Measurements from ENCODE around the gene GALP.
"Not testable (repeated sequence)": the region's sequence is repeated elsewhere in the genome, so short reads cannot be mapped to it uniquely, and the experiment has no call there.

GALP gene

GRCh38 chr19:56189785-56190184 is 14.0 kb downstream of the GALP start:
- Histone ChIP-seq H3K79me2 (ENCODE audit: control insufficient read depth, insufficient read depth, low read length, unreplicated experiment) (no peaks in the 10 kb centered on the region), H3K27ac (ENCODE audit: low read depth, low read length) (no peak overlapping the region), H3K36me3 (ENCODE audit: insufficient read depth, low read length) (no peaks in the 10 kb centered on the region), H2AFZ (ENCODE audit: low read length, unreplicated experiment) (no peak overlapping the region), H3K4me1 (ENCODE audit: control insufficient read depth, insufficient read depth, low read length, unreplicated experiment) (no peaks in the 10 kb centered on the region), H3K4me3 (ENCODE audit: low read depth, low read length) (no peak overlapping the region), H3K27me3 (ENCODE audit: insufficient read depth, low read length) (peaks cover 6% of the 10 kb centered on the region; the same call in 1 of the 2 replicates)

GRCh38 chr19:56191115-56191514 is 15.3 kb downstream of the GALP start:
- H3K27me3 ChIP-seq (ENCODE audit: insufficient read depth, low read length) = peaks cover 6% of the 10 kb centered on the region; the same call in 1 of the 2 replicates
- H3K36me3 ChIP-seq (ENCODE audit: insufficient read depth, low read length) = no peaks in the 10 kb centered on the region
- no peaks in the 10 kb centered on the region for H3K79me2 ChIP-seq (ENCODE audit: control insufficient read depth, insufficient read depth, low read length, unreplicated experiment)
- H3K4me3 ChIP-seq (ENCODE audit: low read depth, low read length) = no peak overlapping the region
- no peak overlapping the region for H3K27ac ChIP-seq (ENCODE audit: low read depth, low read length)
- H2AFZ ChIP-seq (ENCODE audit: low read length, unreplicated experiment) = no peak overlapping the region
- no peaks in the 10 kb centered on the region for H3K4me1 ChIP-seq (ENCODE audit: control insufficient read depth, insufficient read depth, low read length, unreplicated experiment)

GRCh38 chr19:56191711-56192110 is 15.9 kb downstream of the GALP start:
- H3K4me3 ChIP-seq (ENCODE audit: low read depth, low read length) = no peak overlapping the region
- no peaks in the 10 kb centered on the region for H3K36me3 ChIP-seq (ENCODE audit: insufficient read depth, low read length)
- H2AFZ ChIP-seq (ENCODE audit: low read length, unreplicated experiment) = no peak overlapping the region
- no peak overlapping the region for H3K27ac ChIP-seq (ENCODE audit: low read depth, low read length)
- no peaks in the 10 kb centered on the region for H3K4me1 ChIP-seq (ENCODE audit: control insufficient read depth, insufficient read depth, low read length, unreplicated experiment)
- H3K79me2 ChIP-seq (ENCODE audit: control insufficient read depth, insufficient read depth, low read length, unreplicated experiment) = no peaks in the 10 kb centered on the region
- peaks cover 6% of the 10 kb centered on the region; the same call in 1 of the 2 replicates for H3K27me3 ChIP-seq (ENCODE audit: insufficient read depth, low read length)

DNA sequence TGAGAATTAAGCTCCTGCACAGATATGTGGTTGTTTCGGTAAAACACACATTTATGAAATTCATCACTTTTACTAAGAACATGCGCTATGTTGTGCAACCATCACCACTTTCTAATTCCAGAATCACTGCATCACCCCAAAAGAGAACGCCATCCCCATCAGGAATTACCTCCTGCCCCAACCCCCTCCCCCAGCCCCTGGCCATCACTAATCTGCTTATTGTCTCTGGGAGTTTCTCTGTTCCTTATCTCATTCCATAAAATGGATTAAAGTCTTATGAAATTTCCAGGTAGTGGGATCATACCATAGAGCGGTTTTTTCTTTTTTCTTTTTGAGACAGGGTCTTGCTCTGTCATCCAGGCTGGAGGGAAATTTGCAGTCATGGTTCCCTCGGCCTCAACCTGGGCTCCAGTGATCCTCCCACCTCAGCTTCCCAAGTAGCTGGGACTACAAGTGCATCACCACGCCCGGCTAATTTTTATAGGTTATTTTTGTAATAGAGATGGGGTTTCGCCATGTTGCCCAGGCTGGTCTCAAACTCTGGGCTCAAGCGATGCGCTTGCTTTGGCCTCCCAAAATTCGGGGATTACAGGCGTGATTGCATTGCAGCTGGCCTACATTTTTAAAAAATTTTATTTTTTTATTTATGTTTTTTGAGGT is 18.3 kb downstream of the GALP start:
- Histone ChIP-seq H2AFZ (ENCODE audit: low read length, unreplicated experiment) (no peak overlapping the region), H3K36me3 (ENCODE audit: insufficient read depth, low read length) (no peaks in the 10 kb centered on the region), H3K79me2 (ENCODE audit: control insufficient read depth, insufficient read depth, low read length, unreplicated experiment) (no peaks in the 10 kb centered on the region), H3K27me3 (ENCODE audit: insufficient read depth, low read length) (peaks cover 6% of the 10 kb centered on the region; the same call in 1 of the 2 replicates), H3K4me1 (ENCODE audit: control insufficient read depth, insufficient read depth, low read length, unreplicated experiment) (no peaks in the 10 kb centered on the region), H3K4me3 (ENCODE audit: low read depth, low read length) (no peak overlapping the region), H3K27ac (ENCODE audit: low read depth, low read length) (no peak overlapping the region)

GRCh38 chr19:56197646-56198045 is 21.8 kb downstream of the GALP start, which contains the start of gene ZSCAN5B:
ZSCAN5B (minus strand) TSS chr19:56197783; CDS start chr19:56193052, 4,731 bp downstream.
- H3K4me3 ChIP-seq (ENCODE audit: low read depth, low read length); H3K4me1 ChIP-seq (ENCODE audit: control insufficient read depth, insufficient read depth, low read length, unreplicated experiment); H3K79me2 ChIP-seq (ENCODE audit: control insufficient read depth, insufficient read depth, low read length, unreplicated experiment); H2AFZ ChIP-seq (ENCODE audit: low read length, unreplicated experiment); H3K36me3 ChIP-seq (ENCODE audit: insufficient read depth, low read length); H3K27ac ChIP-seq (ENCODE audit: low read depth, low read length): not testable (repeated sequence)
- peaks cover 16% of the 10 kb centered on the region for H3K27me3 ChIP-seq (ENCODE audit: insufficient read depth, low read length)

DNA sequence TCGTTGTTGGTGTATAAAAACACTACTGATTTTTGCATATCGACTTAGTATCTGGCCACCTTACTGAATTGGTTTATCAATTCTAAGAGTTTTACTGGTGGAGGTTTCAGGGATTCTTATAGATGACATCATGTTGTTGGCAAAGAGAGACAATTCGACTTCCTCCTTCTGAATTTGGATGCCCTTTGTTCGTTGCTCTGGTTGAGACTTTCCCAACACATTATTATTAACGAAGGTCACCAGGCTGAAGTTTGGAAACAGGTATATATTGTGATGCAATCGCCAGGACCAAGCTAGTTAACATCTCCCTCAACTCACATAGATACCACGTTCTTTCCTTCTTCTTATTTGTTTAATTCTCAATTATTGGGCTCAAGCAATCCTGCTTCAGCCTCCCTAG is 23.9 kb downstream of the GALP start:
- H3K27me3 ChIP-seq (ENCODE audit: insufficient read depth, low read length) = peaks cover 16% of the 10 kb centered on the region

GRCh38 chr19:56201973-56202372 is 26.2 kb downstream of the GALP start, which contains the start of gene ZSCAN5C:
ZSCAN5C (plus strand) TSS chr19:56202273; CDS start chr19:56205914, 3,641 bp downstream.
- Histone ChIP-seq H3K27me3 (ENCODE audit: insufficient read depth, low read length) (peaks cover 22% of the 10 kb centered on the region), H3K4me1 (ENCODE audit: control insufficient read depth, insufficient read depth, low read length, unreplicated experiment) (no peaks in the 10 kb centered on the region), H3K79me2 (ENCODE audit: control insufficient read depth, insufficient read depth, low read length, unreplicated experiment) (no peaks in the 10 kb centered on the region), H3K36me3 (ENCODE audit: insufficient read depth, low read length) (no peaks in the 10 kb centered on the region), H3K4me3 (ENCODE audit: low read depth, low read length) (no peak within 1 kb of the TSS), H2AFZ (ENCODE audit: low read length, unreplicated experiment) (no peak within 1 kb of the TSS), H3K27ac (ENCODE audit: low read depth, low read length) (no peak within 1 kb of the TSS)

More for the DNA sequence above, 23.9 kb downstream of the GALP start:
- H3K79me2 ChIP-seq (ENCODE audit: control insufficient read depth, insufficient read depth, low read length, unreplicated experiment) = no peaks in the 10 kb centered on the region
- H3K4me3 ChIP-seq (ENCODE audit: low read depth, low read length) = no peak overlapping the region
- no peaks in the 10 kb centered on the region for H3K4me1 ChIP-seq (ENCODE audit: control insufficient read depth, insufficient read depth, low read length, unreplicated experiment)
- H3K36me3 ChIP-seq (ENCODE audit: insufficient read depth, low read length) = no peaks in the 10 kb centered on the region
- no peak overlapping the region for H3K27ac ChIP-seq (ENCODE audit: low read depth, low read length)
- H2AFZ ChIP-seq (ENCODE audit: low read length, unreplicated experiment) = no peak overlapping the region

DNA sequence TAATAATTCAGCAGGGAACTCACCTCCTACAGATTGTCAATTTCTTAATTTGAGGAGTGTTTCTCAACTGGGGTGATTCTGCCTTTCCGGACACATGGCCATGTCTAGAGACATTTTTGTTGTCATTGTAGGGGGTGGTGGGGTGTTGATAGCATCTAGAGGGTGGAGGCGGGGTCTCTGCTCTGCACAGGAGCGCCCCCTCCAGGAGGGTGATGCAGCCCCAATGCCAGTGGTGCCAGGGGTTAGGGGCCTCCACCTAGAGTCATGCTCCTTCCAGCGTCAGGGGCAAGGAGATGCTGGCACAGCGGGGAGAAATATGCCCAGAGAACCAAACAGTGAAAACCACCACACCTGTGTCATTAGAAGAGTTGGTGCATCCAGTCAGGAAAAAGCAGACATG is 31.8 kb downstream of the GALP start:
- not testable (repeated sequence) for H3K36me3 ChIP-seq (ENCODE audit: insufficient read depth, low read length); H3K27ac ChIP-seq (ENCODE audit: low read depth, low read length); H3K4me3 ChIP-seq (ENCODE audit: low read depth, low read length); H3K79me2 ChIP-seq (ENCODE audit: control insufficient read depth, insufficient read depth, low read length, unreplicated experiment); H2AFZ ChIP-seq (ENCODE audit: low read length, unreplicated experiment); H3K4me1 ChIP-seq (ENCODE audit: control insufficient read depth, insufficient read depth, low read length, unreplicated experiment)
- H3K27me3 ChIP-seq (ENCODE audit: insufficient read depth, low read length) = peaks cover 16% of the 10 kb centered on the region; the same call in 1 of the 2 replicates

- Histone ChIP-seq H3K36me3 (ENCODE audit: insufficient read depth, low read length) (no peaks in the 10 kb centered on the region), H3K79me2 (ENCODE audit: control insufficient read depth, insufficient read depth, low read length, unreplicated experiment) (no peaks in the 10 kb centered on the region), H2AFZ (ENCODE audit: low read length, unreplicated experiment) (no peak overlapping the region), H3K27ac (ENCODE audit: low read depth, low read length) (no peak overlapping the region), H3K4me3 (ENCODE audit: low read depth, low read length) (no peak overlapping the region), H3K4me1 (ENCODE audit: control insufficient read depth, insufficient read depth, low read length, unreplicated experiment) (no peaks in the 10 kb centered on the region), H3K27me3 (ENCODE audit: insufficient read depth, low read length) (peaks cover 10% of the 10 kb centered on the region; the same call in 1 of the 2 replicates)
These were observed 33.3 kb downstream of the GALP start for GRCh38 chr19:56209091-56209490.

DNA sequence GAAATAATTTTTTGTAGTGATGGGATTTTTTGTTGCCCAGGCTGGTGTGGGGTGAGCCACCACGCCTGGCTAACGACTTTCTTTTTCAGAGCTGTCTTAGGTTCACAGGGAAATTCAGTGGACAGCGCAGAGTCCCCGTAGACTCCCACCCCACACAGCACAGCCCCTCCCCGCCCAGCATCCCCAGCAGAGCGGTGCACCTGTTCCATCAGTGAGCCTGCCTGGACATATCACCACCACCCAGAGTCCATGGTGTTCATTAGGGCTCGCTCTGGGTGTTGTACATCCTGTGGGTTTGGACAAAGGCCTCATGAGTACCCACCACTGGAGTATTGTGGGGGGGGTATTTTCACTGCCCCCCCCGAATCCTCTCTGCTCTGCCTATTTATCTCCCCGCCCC is 34.2 kb downstream of the GALP start:
- H3K4me1 ChIP-seq (ENCODE audit: control insufficient read depth, insufficient read depth, low read length, unreplicated experiment); H3K27ac ChIP-seq (ENCODE audit: low read depth, low read length); H3K4me3 ChIP-seq (ENCODE audit: low read depth, low read length); H2AFZ ChIP-seq (ENCODE audit: low read length, unreplicated experiment); H3K27me3 ChIP-seq (ENCODE audit: insufficient read depth, low read length); H3K36me3 ChIP-seq (ENCODE audit: insufficient read depth, low read length); H3K79me2 ChIP-seq (ENCODE audit: control insufficient read depth, insufficient read depth, low read length, unreplicated experiment): not testable (repeated sequence)

DNA sequence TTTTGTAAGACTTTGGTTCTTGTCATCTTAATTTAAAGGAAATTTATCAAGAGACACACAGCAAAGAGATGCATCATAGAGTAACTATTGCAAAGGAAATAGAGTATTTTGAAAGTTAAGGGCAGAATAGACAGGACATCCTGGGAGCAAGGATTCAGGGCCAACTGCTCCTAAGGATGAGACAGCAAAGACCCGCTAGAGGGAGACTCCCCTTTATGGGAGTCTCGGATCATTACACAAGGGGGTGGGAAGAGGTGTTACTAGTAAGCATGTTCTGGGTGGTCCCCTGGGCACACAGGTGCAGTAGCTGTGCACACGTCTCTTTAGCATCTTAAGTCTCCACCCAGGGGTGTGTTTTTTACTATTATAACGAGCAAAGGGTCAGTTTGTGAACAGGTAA is 35.9 kb downstream of the GALP start:
- H3K4me3 ChIP-seq (ENCODE audit: low read depth, low read length) = no peak overlapping the region
- H3K27me3 ChIP-seq (ENCODE audit: insufficient read depth, low read length) = peaks cover 4% of the 10 kb centered on the region; the same call in 1 of the 2 replicates
- H3K27ac ChIP-seq (ENCODE audit: low read depth, low read length) = no peak overlapping the region
- no peaks in the 10 kb centered on the region for H3K79me2 ChIP-seq (ENCODE audit: control insufficient read depth, insufficient read depth, low read length, unreplicated experiment)
- no peaks in the 10 kb centered on the region for H3K4me1 ChIP-seq (ENCODE audit: control insufficient read depth, insufficient read depth, low read length, unreplicated experiment)
- no peak overlapping the region for H2AFZ ChIP-seq (ENCODE audit: low read length, unreplicated experiment)
- no peaks in the 10 kb centered on the region for H3K36me3 ChIP-seq (ENCODE audit: insufficient read depth, low read length)
